ENCODE data around the gene ZFHX3. TPM values are rescaled to one million over a fixed set of nuclear protein-coding genes. Genes with fewer than 3 reads are reported as not detected.

ZFHX3 gene
- total and polyA plus RNA-seq, 4 donors, result 1.5 to 5.9 (median 3.0) TPM

- no peak for TF ChIP-seq SP1 (IDR thresholded peaks at IDR 0.05)
- no peak for TF ChIP-seq TAF1 (conservative IDR thresholded peaks at IDR 0.05)
- TF ChIP-seq YY1 (IDR thresholded peaks at IDR 0.05), result no peak
- TF ChIP-seq EGR1 (IDR thresholded peaks at IDR 0.05; ENCODE audit: low read depth in 2 of 2), result no peak
- no peak for TF ChIP-seq GABPA (IDR thresholded peaks at IDR 0.05 in 1 of 2, conservative IDR thresholded peaks at IDR 0.05 in 1 of 2)
- no peak for TF ChIP-seq ATF3 (IDR thresholded peaks at IDR 0.05)
- TF ChIP-seq HNF4G (IDR thresholded peaks at IDR 0.05), result no peak
- TF ChIP-seq HNF4A (conservative IDR thresholded peaks at IDR 0.05), result no peak
- no peak for TF ChIP-seq REST (IDR thresholded peaks at IDR 0.05)
- no peak for TF ChIP-seq RXRA (IDR thresholded peaks at IDR 0.05)
- no peak for TF ChIP-seq FOXA2 (IDR thresholded peaks at IDR 0.05)
- no peak for TF ChIP-seq NR2F2 (IDR thresholded peaks at IDR 0.05)
- TF ChIP-seq, protein P1, sequence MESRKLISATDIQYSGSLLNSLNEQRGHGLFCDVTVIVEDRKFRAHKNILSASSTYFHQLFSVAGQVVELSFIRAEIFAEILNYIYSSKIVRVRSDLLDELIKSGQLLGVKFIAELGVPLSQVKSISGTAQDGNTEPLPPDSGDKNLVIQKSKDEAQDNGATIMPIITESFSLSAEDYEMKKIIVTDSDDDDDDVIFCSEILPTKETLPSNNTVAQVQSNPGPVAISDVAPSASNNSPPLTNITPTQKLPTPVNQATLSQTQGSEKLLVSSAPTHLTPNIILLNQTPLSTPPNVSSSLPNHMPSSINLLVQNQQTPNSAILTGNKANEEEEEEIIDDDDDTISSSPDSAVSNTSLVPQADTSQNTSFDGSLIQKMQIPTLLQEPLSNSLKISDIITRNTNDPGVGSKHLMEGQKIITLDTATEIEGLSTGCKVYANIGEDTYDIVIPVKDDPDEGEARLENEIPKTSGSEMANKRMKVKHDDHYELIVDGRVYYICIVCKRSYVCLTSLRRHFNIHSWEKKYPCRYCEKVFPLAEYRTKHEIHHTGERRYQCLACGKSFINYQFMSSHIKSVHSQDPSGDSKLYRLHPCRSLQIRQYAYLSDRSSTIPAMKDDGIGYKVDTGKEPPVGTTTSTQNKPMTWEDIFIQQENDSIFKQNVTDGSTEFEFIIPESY (IDR thresholded peaks at IDR 0.05), result no peak
- no peak for TF ChIP-seq RAD21 (IDR thresholded peaks at IDR 0.05)
- no peak for TF ChIP-seq MAX (IDR thresholded peaks at IDR 0.05)
- no peak for TF ChIP-seq CTCF (IDR thresholded peaks at IDR 0.05; ENCODE audit: low read depth, low read length, missing input control)
- no peak for TF ChIP-seq FOXA1 (IDR thresholded peaks at IDR 0.05)
- TF ChIP-seq JUND (IDR thresholded peaks at IDR 0.05), result no peak
- WGBS, result 95% methylated on average over 5 of the region's 5 CpGs
- Histone ChIP-seq H3K36me3 (ENCODE audit: control insufficient read depth in 4 of 4, insufficient read depth in 3 of 4, low read depth in 1 of 4, low read length in 3 of 4) (no peaks in the 10 kb centered on the region), H3K4me3 (ENCODE audit: low read depth in 1 of 3, low read length in 3 of 3) (no peak overlapping the region), H3K4me1 (ENCODE audit: control insufficient read depth in 4 of 4, insufficient read depth in 4 of 4, low read length in 3 of 4) (peaks cover 6 to 29% (median 17%) of the 10 kb centered on the region in 4 donors), H3K9ac (ENCODE audit: low read depth in 1 of 2, low read length in 2 of 2) (no peak overlapping the region), H3K27ac (ENCODE audit: low read depth in 1 of 2, low read length in 2 of 2) (no peak overlapping the region), H3K27me3 (ENCODE audit: control insufficient read depth in 4 of 4, insufficient read depth in 4 of 4, low read length in 3 of 4) (no peaks in the 10 kb centered on the region), H3K9me3 (ENCODE audit: control insufficient read depth in 4 of 4, low read length in 3 of 4) (no peaks in the 10 kb centered on the region)
- no peak for DNase-seq (ENCODE audit: low spot score)
These were observed 34.0 kb downstream of the ZFHX3 start for GRCh38 chr16:73013974-73014373.

Data from liver (tissue), 9 donors.